Neuronal stem cell (in vitro differentiated cells): ENCODE measurements around the gene ZNF771. TPM values are rescaled to one million over a fixed set of nuclear protein-coding genes. Genes with fewer than 3 reads are reported as not detected.

ENCODE experiments used
- DNase-seq: peaks from one replicate; pipeline ENCODE4 v3.0.0-alpha.2; 2013; ENCODE audit warnings: low spot score
- H2AFZ ChIP-seq: one replicate; pipeline ENCODE4 v1.6.1; 2013; ENCODE audit warnings: mild to moderate bottlenecking, low read length, inconsistent platforms
- H2AK5ac ChIP-seq: 2 replicates; pipeline ENCODE4 v1.6.1; 2013; ENCODE audit warnings: low read depth, mild to moderate bottlenecking, inconsistent platforms, low read length, moderate library complexity, mixed read lengths
- H2BK120ac ChIP-seq: 2 replicates; pipeline ENCODE4 v1.6.1; 2013; ENCODE audit warnings: low read depth, mild to moderate bottlenecking, inconsistent platforms, low read length, moderate library complexity, mixed read lengths
- H2BK12ac ChIP-seq: one replicate; pipeline ENCODE4 v1.6.1; 2013; ENCODE audit warnings: low read length, inconsistent platforms
- H2BK15ac ChIP-seq: 2 replicates; pipeline ENCODE4 v1.6.1; 2013; ENCODE audit warnings: mild to moderate bottlenecking, low read length, inconsistent platforms, mixed read lengths
- H2BK5ac ChIP-seq: one replicate; pipeline ENCODE4 v1.6.1; 2013; ENCODE audit warnings: inconsistent platforms, mild to moderate bottlenecking, low read length, moderate library complexity
- H3K14ac ChIP-seq: one replicate; pipeline ENCODE4 v1.6.1; 2013; ENCODE audit warnings: low read length, inconsistent platforms
- H3K18ac ChIP-seq: 2 replicates; pipeline ENCODE4 v1.6.1; 2013; ENCODE audit warnings: low read length, inconsistent platforms
- H3K23ac ChIP-seq: 2 replicates; pipeline ENCODE4 v1.6.1; 2013; ENCODE audit warnings: low read depth, mild to moderate bottlenecking, mixed read lengths, low read length, inconsistent platforms; ENCODE audit not compliant: poor library complexity
- H3K27ac ChIP-seq: replicated peaks from 3 replicates; pipeline ENCODE4 v1.5.1; 2013; ENCODE audit warnings: low read length, inconsistent platforms
- H3K27me3 ChIP-seq, 3 experiments: 2 replicates each; pipeline ENCODE4 v1.6.1; 2013; ENCODE audit warnings: low read length in 3 of 3, mild to moderate bottlenecking in 2 of 3, inconsistent platforms in 1 of 3, low read depth in 1 of 3, mixed read lengths in 1 of 3, moderate library complexity in 1 of 3; ENCODE audit not compliant: control insufficient read depth in 3 of 3, insufficient read depth in 3 of 3
- H3K36me3 ChIP-seq, 2 donors: replicated peaks in 1 of 2; 2 replicates each; pipeline ENCODE4 v1.6.1; 2013; ENCODE audit warnings: low read length in 2 of 2; ENCODE audit not compliant: control insufficient read depth in 2 of 2, insufficient read depth in 2 of 2
- H3K4ac ChIP-seq: 2 replicates; pipeline ENCODE4 v1.6.1; 2013; ENCODE audit warnings: inconsistent platforms, mild to moderate bottlenecking, low read length, moderate library complexity
- H3K4me1 ChIP-seq, 2 donors: 1 replicate in 1 of 2; 2 replicates in 1 of 2; pipeline ENCODE4 v1.6.1; 2013; ENCODE audit warnings: low read length in 2 of 2, low read depth in 1 of 2; ENCODE audit not compliant: control insufficient read depth in 2 of 2, insufficient read depth in 1 of 2
- H3K4me2 ChIP-seq: one replicate; pipeline ENCODE4 v1.6.1; 2013; ENCODE audit warnings: mild to moderate bottlenecking, low read length, inconsistent platforms; ENCODE audit not compliant: insufficient read depth, poor library complexity, severe bottlenecking
- H3K4me3 ChIP-seq, 2 donors: 2 replicates each; pipeline ENCODE4 v1.5.1; 2013; ENCODE audit warnings: low read length in 2 of 2, mild to moderate bottlenecking in 2 of 2, inconsistent platforms in 1 of 2, moderate library complexity in 1 of 2
- H3K79me1 ChIP-seq: one replicate; pipeline ENCODE4 v1.6.1; 2013; ENCODE audit warnings: low read depth, mild to moderate bottlenecking, inconsistent platforms, low read length, moderate library complexity
- H3K9ac ChIP-seq: one replicate; pipeline ENCODE4 v1.6.1; 2013; ENCODE audit warnings: mild to moderate bottlenecking, low read depth, low read length, inconsistent platforms; ENCODE audit not compliant: poor library complexity
- H3K9me3 ChIP-seq, 2 donors: replicated peaks in 1 of 2; 2 replicates each; pipeline versions ENCODE3 to v1.6.1; 2013; ENCODE audit warnings: low read length in 2 of 2, mild to moderate bottlenecking in 2 of 2, inconsistent platforms in 1 of 2, low read depth in 1 of 2, mixed read lengths in 1 of 2, moderate library complexity in 1 of 2; ENCODE audit not compliant: control insufficient read depth in 2 of 2, insufficient read depth in 1 of 2
- H4K8ac ChIP-seq: one replicate; pipeline ENCODE4 v1.6.1; 2013; ENCODE audit warnings: low read depth, mild to moderate bottlenecking, inconsistent platforms, low read length, moderate library complexity
- H4K91ac ChIP-seq: one replicate; pipeline ENCODE4 v1.6.1; 2013; ENCODE audit warnings: low read length, low read depth, mild to moderate bottlenecking, inconsistent platforms; ENCODE audit not compliant: poor library complexity
- WGBS, 2 donors: extraction: QIAGEN DNeasy Blood & Tissue Kit; methylation state at CpG; one replicate each; pipeline ENCODE4 v1.1.7; 2013; ENCODE audit warnings: missing lambda C conversion rate in 2 of 2, mixed read lengths in 1 of 2; ENCODE audit not compliant: insufficient read length in 2 of 2, insufficient replicate concordance in 1 of 2; ENCODE audit errors: extremely low coverage in 2 of 2; 5-methylcytosine and 5-hydroxymethylcytosine counted together
- polyA plus RNA-seq, 2 experiments: library from polyadenylated mRNA; stranded (reverse); fragments of 200-250 nt; gene quantifications; one replicate each; pipeline ENCODE4 v1.2.3, GENCODE V29; 2013

Gene ZNF771
- 7.5 TPM for polyA plus RNA-seq (2013, experiment 1 of 2)
- polyA plus RNA-seq (2013, experiment 2 of 2): 7.0 TPM

GRCh38 chr16:30407102-30407803 is at the start of gene ZNF771:
Gene ZNF771 (plus strand): TSS chr16:30407606. CDS start chr16:30408054, 448 bp downstream.
- H4K91ac ChIP-seq: no peak within 1 kb of the TSS

GRCh38 chr16:30357715-30358576 is 49.5 kb upstream of the ZNF771 start:
- no peak overlapping the region for H2AFZ ChIP-seq
- no peak overlapping the region for H2BK15ac ChIP-seq
- H3K18ac ChIP-seq: no peak overlapping the region
- H3K4ac ChIP-seq: no peak overlapping the region
- H2BK5ac ChIP-seq: no peak overlapping the region
- no peak overlapping the region for H2BK120ac ChIP-seq
- peaks cover 8 to 10% of the 10 kb centered on the region in 2 donors for H3K4me1 ChIP-seq
- H3K27me3 ChIP-seq: no peaks in the 10 kb centered on the region
- no peak overlapping the region for H2AK5ac ChIP-seq
- H3K9me3 ChIP-seq: no peaks in the 10 kb centered on the region
- no peak overlapping the region for H3K4me3 ChIP-seq
- no CpG with 5 or more reads among the region's 37 CpGs for WGBS, 2 donors
- peak overlapping the region; percentile 51 for H3K9ac ChIP-seq
- H3K36me3 ChIP-seq: peaks cover 18 to 64% of the 10 kb centered on the region in 2 donors
- H2BK12ac ChIP-seq: no peak overlapping the region
- H3K23ac ChIP-seq: no peak overlapping the region
- peaks cover 10% of the 10 kb centered on the region for H3K79me1 ChIP-seq
- H3K27ac ChIP-seq: no peak overlapping the region
- H3K14ac ChIP-seq: no peak overlapping the region
- no peak overlapping the region for H3K4me2 ChIP-seq
- no peak overlapping the region for H4K91ac ChIP-seq
- no peak for DNase-seq
- H4K8ac ChIP-seq: no peak overlapping the region

More at GRCh38 chr16:30407102-30407803, at the start of gene ZNF771:
- Histone ChIP-seq H3K79me1 (peaks cover 4% of the 10 kb centered on the region), H2AK5ac (peak within 1 kb of the TSS; percentile 80), H3K9me3 (no peaks in the 10 kb centered on the region), H3K27me3 (peaks cover 0 to 2% (median 0%) of the 10 kb centered on the region in 3 experiments), H2BK12ac (no peak within 1 kb of the TSS), H3K18ac (peak within 1 kb of the TSS; percentile 98), H3K4me1 (peaks cover 9 to 15% of the 10 kb centered on the region in 2 donors), H3K14ac (peak within 1 kb of the TSS; percentile 76), H3K4ac (peak within 1 kb of the TSS; percentile 48), H2AFZ (peak within 1 kb of the TSS; percentile 95), H3K4me2 (peak within 1 kb of the TSS; percentile 68), H3K23ac (peak within 1 kb of the TSS; percentile 93), H3K27ac (peak within 1 kb of the TSS; percentile 52), H2BK15ac (peak within 1 kb of the TSS; percentile 82), H2BK5ac (peak within 1 kb of the TSS; percentile 89), H3K9ac (peak within 1 kb of the TSS; percentile 95), H2BK120ac (no peak within 1 kb of the TSS), H4K8ac (peak within 1 kb of the TSS; percentile 1), H3K36me3 (peaks cover 14 to 30% of the 10 kb centered on the region in 2 donors), H3K4me3 (peak within 1 kb of the TSS; percentile 88 to 95)
- no CpG with 5 or more reads among the region's 65 CpGs for WGBS, 2 donors
- peak; percentile 88 for DNase-seq

GRCh38 chr16:30358577-30358936 is 48.8 kb upstream of the ZNF771 start:
- DNase-seq: no peak

More at GRCh38 chr16:30358577-30358936, 48.8 kb upstream of the ZNF771 start:
- Histone ChIP-seq H3K23ac (no peak overlapping the region), H3K4me3 (no peak overlapping the region), H3K18ac (no peak overlapping the region), H3K14ac (no peak overlapping the region), H2BK120ac (no peak overlapping the region), H3K4me1 (peaks cover 8 to 10% of the 10 kb centered on the region in 2 donors), H4K91ac (no peak overlapping the region), H3K27me3 (no peaks in the 10 kb centered on the region), H3K9me3 (no peaks in the 10 kb centered on the region), H3K4me2 (no peak overlapping the region), H3K79me1 (peaks cover 9% of the 10 kb centered on the region), H4K8ac (no peak overlapping the region), H2BK5ac (no peak overlapping the region), H3K36me3 (peaks cover 12 to 63% of the 10 kb centered on the region in 2 donors), H2BK15ac (no peak overlapping the region), H2BK12ac (no peak overlapping the region), H2AK5ac (no peak overlapping the region), H2AFZ (no peak overlapping the region), H3K9ac (peak overlapping the region; percentile 50), H3K4ac (no peak overlapping the region), H3K27ac (no peak overlapping the region)
- no CpG with 5 or more reads among the region's 9 CpGs for WGBS, 2 donors
